Stimulated activated CD8-positive, alpha-beta memory T cell treated with anti-CD3 and anti-CD28 coated beads, Interleukin-4, amount 100 ng/mL, for 1 hour (primary cell): ENCODE measurements around the gene SLC22A2.
"Not testable (repeated sequence)": the region's sequence is repeated elsewhere in the genome, so short reads cannot be mapped to it uniquely, and the experiment has no call there.

Experiments
- DNase-seq, 2 donors: peaks; one replicate each; pipeline ENCODE4 v3.0.0-alpha.2; 2020; ENCODE audit warnings: low read depth in 2 of 2, low spot score in 1 of 2

The SLC22A2 gene

DNA sequence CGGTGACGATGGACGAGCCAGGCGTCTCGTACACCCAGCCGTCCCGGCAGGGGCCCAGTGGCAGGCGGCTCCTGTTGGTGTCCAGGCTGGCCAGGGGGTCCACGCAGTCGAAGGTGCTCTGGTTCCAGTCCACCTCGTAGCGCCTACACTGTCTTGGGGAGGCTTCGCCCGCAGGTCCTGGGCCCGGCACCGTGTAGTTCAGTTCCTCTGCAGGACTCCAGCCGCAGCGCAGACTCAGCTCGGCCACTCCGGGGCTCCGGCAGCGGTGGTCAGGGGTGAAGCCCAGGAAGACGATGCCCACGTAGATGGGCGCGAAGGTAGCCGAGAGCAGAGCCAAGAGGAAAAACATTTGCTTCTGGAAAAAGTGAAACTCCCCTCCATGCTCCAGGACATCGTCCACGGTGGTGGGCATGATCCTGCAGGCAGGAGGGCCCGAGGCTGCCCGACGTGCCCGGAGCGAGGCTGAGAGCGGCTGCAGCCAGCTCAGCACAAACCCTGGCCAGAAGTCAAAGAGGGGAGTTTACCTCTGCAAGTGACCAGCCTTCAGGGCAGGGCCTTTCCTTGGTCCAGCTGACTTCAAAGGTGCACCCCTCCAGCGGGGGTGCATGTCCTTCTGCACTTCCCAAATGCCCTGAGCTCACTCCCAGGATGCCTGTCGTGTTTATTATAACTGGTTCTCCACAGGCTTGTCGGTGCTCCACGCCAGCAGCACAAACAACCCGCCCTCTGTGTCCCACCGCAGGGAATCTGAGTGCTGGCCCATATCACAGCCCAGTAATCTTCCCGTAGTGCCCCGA, at the start of gene SLC22A2:
Gene SLC22A2, minus strand, starts transcription at position 476 of the 797 bp plus-strand sequence. Its CDS starts 64 bp downstream, at position 412.
- no peak for DNase-seq

GRCh38 chr6:160305926-160306713, 47.5 kb upstream of the SLC22A2 start:
- DNase-seq, result no peak

GRCh38 chr6:160303806-160304205, 45.2 kb upstream of the SLC22A2 start:
- DNase-seq, result no peak

- DNase-seq, result not testable (repeated sequence)
Observed at GRCh38 chr6:160302431-160303082, 43.9 kb upstream of the SLC22A2 start.

GRCh38 chr6:160301339-160301738, 42.7 kb upstream of the SLC22A2 start:
- DNase-seq, result no peak

DNA sequence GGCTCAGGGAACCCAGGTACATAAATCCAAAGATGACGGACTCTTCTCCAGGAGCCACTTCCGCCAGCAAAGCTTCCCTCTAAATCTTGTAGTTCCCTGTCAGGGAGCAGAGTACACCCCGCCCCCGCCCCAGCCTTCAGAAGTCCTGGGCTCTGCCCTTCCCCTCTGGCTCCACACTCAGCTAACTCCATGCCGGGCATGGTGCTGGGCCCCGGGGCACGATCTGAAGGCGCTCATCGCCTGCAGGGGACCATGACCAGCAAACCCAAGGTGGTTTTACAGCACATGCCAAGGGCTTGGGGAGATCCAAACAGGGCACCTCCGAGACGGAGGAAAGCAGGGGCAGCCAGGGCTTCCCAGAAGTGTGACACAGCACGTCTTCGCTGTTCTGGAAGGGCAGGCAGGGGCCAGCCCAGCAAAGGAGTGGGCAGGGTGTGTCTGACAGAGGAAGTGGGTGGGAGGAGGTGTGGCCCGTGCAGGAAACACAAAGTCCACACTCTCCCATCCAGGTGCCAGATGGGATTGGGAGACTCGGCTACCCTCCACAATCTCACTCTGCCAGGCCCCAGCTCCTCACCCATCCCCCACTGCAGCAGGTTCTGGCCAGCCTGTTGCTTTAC, 41.6 kb upstream of the SLC22A2 start:
- no peak for DNase-seq

GRCh38 chr6:160299559-160299958, 40.9 kb upstream of the SLC22A2 start:
- no peak for DNase-seq

- DNase-seq, result no peak
Observed at GRCh38 chr6:160298121-160298520, 39.5 kb upstream of the SLC22A2 start.

- DNase-seq, result no peak
Observed at GRCh38 chr6:160297310-160297709, 38.7 kb upstream of the SLC22A2 start.

DNA sequence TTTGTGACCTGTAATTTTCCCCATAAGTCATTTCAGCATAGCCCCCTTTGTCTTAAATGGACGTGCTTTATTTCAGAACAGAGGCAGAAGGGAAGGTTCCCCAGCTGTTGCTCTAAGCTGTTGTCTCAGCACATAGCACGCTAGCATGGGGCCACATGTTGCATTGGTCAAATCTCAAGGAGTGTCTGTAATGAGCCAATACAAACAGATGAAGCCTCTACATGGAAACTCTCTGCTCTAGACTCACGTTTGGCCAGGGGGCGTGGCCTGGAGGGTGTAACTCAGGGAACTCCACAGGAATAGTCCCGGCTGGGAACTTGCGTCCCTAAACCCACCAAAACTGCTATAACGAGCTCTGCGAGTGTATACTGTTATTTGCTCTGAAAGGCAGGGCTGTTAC, 35.2 kb upstream of the SLC22A2 start:
- no peak for DNase-seq

- DNase-seq, result no peak
Observed at GRCh38 chr6:160285541-160286105, 27.0 kb upstream of the SLC22A2 start.

DNA sequence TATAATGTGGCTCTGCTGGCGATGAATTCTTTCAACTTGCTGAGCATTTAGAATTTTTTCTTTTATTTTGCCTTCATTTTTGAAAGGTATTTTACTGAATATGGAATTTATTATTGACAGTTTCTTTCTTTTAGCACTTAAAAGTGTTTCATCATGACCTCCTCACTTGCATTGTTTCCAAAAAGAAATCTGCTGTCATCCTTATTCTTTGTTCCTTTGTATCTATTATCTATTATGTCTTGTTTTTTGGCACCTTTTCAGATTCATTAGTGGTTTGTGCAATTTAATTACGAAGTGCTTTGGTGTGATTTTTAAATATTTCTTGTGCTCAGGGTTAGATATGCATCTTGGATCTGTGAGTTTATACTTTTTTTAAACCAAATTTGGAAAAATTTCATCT, 26.0 kb upstream of the SLC22A2 start:
- DNase-seq, result no peak

- DNase-seq, result no peak
Observed at GRCh38 chr6:160282444-160282843, 23.8 kb upstream of the SLC22A2 start.

- no peak for DNase-seq
Observed at GRCh38 chr6:160279850-160280249, 21.2 kb upstream of the SLC22A2 start.

- no peak for DNase-seq
Observed at GRCh38 chr6:160278786-160279310, 20.2 kb upstream of the SLC22A2 start.

GRCh38 chr6:160278311-160278710, 19.7 kb upstream of the SLC22A2 start:
- DNase-seq, result no peak

DNA sequence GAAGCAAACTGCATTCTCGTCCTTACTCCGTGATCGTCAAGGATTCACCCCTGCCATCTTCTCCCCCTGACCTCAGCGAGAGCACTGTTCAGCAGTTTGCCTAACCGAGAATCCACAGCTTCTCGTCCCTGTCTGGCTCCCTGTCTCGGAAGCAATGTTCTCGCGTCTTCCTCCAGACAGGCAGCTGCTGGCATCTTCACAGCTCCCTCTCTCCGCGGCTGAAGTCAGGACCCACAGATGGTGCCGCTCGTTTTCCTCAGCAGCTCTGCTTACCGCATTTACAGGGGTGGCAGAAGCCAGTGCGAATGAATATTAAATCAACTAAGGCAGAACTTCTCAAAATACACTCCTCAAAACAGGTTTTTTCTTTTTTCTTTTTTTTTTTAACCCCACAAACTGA, 18.9 kb upstream of the SLC22A2 start:
- no peak for DNase-seq

DNA sequence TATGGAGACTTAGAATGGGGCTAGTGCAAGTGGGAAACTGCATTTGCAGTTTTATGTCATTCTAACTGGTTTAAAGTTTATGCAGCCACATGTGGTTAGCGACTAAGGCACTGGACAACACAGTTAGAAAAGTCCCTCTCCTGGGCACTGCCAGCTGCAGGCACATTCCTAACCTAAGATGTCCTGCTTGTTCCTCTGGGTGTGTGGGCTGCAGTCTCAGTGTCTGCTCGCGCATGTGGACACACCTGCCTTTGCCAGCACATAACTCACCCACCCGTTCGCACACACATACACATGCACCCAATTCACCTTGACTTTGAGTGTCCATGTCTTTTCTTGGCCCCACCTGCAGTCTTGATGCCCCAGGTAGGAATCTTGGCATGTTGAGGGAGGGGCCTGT, 18.5 kb upstream of the SLC22A2 start:
- no peak for DNase-seq

- no peak for DNase-seq
Observed at GRCh38 chr6:160276126-160276525, 17.5 kb upstream of the SLC22A2 start.

DNA sequence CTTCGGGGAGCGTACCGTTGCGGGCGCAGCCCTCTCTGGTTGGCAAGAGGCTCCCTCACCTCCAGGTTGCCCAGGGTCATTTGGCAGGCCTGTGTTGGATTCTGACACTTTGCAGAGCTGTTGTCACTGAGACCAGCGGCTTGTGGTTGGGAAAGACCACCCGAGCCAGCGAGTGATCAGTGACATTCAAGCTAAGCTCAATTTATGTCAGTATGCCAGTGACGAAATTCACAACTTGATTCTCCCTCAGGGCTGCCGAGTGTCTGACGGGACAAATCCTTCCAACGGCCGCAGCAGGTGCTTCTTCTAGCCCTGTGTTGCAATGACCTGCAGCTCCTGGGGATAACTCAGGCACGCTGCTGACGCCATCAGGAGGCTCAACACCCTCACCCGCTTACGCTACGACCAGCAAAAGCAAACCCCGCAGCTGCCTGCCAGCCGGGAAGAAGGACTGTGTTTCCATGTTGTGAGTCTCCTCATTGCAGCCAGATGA, 16.9 kb upstream of the SLC22A2 start:
- DNase-seq, result no peak
